ENCODE data around the gene SPDEF. TPM values are rescaled to one million over a fixed set of nuclear protein-coding genes. Genes with fewer than 3 reads are reported as not detected.

SPDEF gene
- total and polyA plus RNA-seq, 2 donors (not counting 1 experiment from before 2014, with no cell fraction given): 0.10 TPM; not detected in 1

DNA sequence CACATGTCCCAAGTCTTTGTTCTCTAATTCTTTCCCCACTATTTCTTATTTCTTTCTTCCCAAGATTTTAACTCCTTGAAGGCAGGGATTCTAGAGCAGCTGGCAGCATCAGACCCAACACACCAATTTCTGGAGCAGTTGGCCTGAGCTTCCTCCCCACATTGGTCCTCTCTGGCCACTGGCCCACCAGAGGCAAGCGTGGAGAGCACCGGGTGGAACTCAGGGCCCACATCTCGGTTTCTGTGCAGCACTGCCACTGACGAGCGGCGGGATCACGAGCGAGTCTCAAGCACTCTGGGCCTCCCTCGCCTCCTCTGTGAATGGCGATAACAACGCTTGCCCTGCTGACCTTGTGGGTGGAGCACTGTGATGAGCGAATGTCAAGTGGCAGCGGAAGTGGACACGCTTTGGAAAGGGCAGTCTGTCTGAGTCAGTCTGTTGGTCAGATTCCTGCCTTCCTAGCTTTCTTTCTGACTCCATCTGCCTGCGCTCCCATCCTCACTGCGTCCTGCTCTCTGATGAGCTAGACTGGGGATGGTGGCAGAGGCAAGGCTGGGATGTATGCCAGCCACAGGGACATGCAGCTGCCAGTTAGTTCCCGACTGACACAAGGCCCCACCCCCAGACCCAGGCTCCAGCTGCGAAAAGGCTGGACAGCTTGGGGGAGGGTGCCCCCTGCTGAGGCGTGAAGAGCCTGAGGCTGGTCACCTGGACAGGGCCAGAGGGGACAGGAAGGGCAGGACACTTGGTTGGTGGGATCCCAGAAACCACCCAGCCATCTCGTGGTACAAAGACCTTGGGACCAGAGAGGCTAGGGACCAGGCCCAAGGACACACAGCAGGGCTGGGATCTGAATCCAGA lies 4.5 kb upstream of the SPDEF start:
- Histone ChIP-seq H3K27me3 (replicated peaks in 1 of 4; ENCODE audit: control extremely low read depth in 1 of 4, control insufficient read depth in 3 of 4, insufficient read depth in 4 of 4, low read length in 3 of 4) (no peaks in the 10 kb centered on the region), H3K4me3 (ENCODE audit: control extremely low read depth in 1 of 5, extremely low read depth in 1 of 5, insufficient read depth in 1 of 5, low read depth in 2 of 5, low read length in 4 of 5) (no peak overlapping the region), H2AFZ (ENCODE audit: insufficient read depth, low read depth, low read length, poor library complexity, severe bottlenecking) (no peak overlapping the region), H3K9me3 (ENCODE audit: control extremely low read depth in 1 of 3, control insufficient read depth in 2 of 3, insufficient read depth in 1 of 3, low read length in 2 of 3) (peaks cover 0 to 15% (median 4%) of the 10 kb centered on the region in 3 donors), H3K36me3 (replicated peaks in 1 of 2; ENCODE audit: control extremely low read depth in 1 of 2, control insufficient read depth in 1 of 2, extremely low read depth in 1 of 2, insufficient read depth in 2 of 2, low read length in 1 of 2) (no peaks in the 10 kb centered on the region), H4K20me1 (ENCODE audit: control insufficient read depth, insufficient read depth, low read length, poor library complexity, severe bottlenecking) (no peaks in the 10 kb centered on the region), H3K79me2 (ENCODE audit: control insufficient read depth, insufficient read depth, low read length) (no peaks in the 10 kb centered on the region), H3K4me2 (replicated peaks; ENCODE audit: low read depth, low read length, poor library complexity, severe bottlenecking) (no peak overlapping the region), H3K9ac (ENCODE audit: low read length) (no peak overlapping the region), H3K4me1 (ENCODE audit: control insufficient read depth in 2 of 2, insufficient read depth in 2 of 2, low read length in 2 of 2) (no peaks in the 10 kb centered on the region), H3K27ac (ENCODE audit: low read length in 2 of 2) (no peak overlapping the region)
- Mint-ChIP-seq H3K27ac (no peak overlapping the region), H3K4me1 (no peaks in the 10 kb centered on the region), H3K4me3 (no peak overlapping the region), H3K27me3 (no peaks in the 10 kb centered on the region), H3K9me3 (ENCODE audit: insufficient read depth) (no peaks in the 10 kb centered on the region)
- no peak for DNase-seq
- POLR2A ChIA-PET: interaction anchor here (0.6 kb wide), 2 partner anchors 160 to 1204 kb away, joined by 3 to 6 read pairs; no protein-coding TSS in a partner anchor
- no peak for TF ChIP-seq EZH2 (IDR thresholded peaks at IDR 0.05; ENCODE audit: borderline replicate concordance, insufficient read depth, low read depth, low read length, poor library complexity, severe bottlenecking)
- CTCF ChIA-PET: no interaction called here
- ATAC-seq (ENCODE audit: low read depth): no peak
- intact Hi-C loops (cut with micrococcal nuclease): no loop called here
- 82% methylated on average over 18 of the region's 20 CpGs for WGBS (ENCODE audit: insufficient coverage)

DNA sequence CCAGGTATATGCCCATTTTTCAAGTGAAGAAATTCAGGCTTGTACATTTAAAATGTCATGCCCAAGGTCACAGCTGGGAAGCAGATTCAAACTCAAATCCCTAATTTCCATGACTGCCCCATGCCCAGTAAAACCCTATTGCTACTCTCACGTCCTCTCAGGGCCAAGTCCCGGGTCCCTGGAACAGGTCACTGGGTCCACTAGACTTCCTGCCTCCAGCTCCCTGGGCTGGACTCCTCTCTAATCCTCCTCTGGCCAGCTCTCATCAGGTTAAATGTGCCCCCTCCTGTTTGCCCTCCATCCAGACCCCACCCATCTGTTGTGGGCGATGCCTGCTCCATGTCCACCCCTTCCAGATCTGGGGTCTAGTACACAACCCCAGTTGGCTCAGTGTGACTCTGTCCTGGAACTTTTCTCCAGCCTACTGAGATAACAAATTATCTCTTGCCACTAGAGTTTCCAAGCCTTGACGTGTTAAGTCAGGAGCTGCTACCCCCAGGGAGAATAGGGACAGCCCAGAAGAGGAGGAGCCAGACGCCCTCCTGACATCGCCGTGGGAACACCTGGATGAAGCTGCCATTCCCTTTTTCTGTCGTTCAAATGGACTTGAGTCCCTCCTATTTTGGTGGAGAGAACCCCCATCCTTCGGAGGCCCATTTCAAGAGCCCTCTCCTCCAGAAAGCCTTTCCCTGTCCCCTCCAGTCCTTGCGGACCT lies 3.7 kb upstream of the SPDEF start:
- Histone ChIP-seq H3K9ac (ENCODE audit: low read length) (no peak overlapping the region), H3K4me3 (ENCODE audit: control extremely low read depth in 1 of 5, extremely low read depth in 1 of 5, insufficient read depth in 1 of 5, low read depth in 2 of 5, low read length in 4 of 5) (no peak overlapping the region), H4K20me1 (ENCODE audit: control insufficient read depth, insufficient read depth, low read length, poor library complexity, severe bottlenecking) (no peaks in the 10 kb centered on the region), H3K4me2 (replicated peaks; ENCODE audit: low read depth, low read length, poor library complexity, severe bottlenecking) (no peak overlapping the region), H3K36me3 (replicated peaks in 1 of 2; ENCODE audit: control extremely low read depth in 1 of 2, control insufficient read depth in 1 of 2, extremely low read depth in 1 of 2, insufficient read depth in 2 of 2, low read length in 1 of 2) (no peaks in the 10 kb centered on the region), H3K27ac (ENCODE audit: low read length in 2 of 2) (no peak overlapping the region), H3K27me3 (replicated peaks in 1 of 4; ENCODE audit: control extremely low read depth in 1 of 4, control insufficient read depth in 3 of 4, insufficient read depth in 4 of 4, low read length in 3 of 4) (no peaks in the 10 kb centered on the region), H2AFZ (ENCODE audit: insufficient read depth, low read depth, low read length, poor library complexity, severe bottlenecking) (no peak overlapping the region), H3K79me2 (ENCODE audit: control insufficient read depth, insufficient read depth, low read length) (no peaks in the 10 kb centered on the region), H3K4me1 (ENCODE audit: control insufficient read depth in 2 of 2, insufficient read depth in 2 of 2, low read length in 2 of 2) (no peaks in the 10 kb centered on the region), H3K9me3 (ENCODE audit: control extremely low read depth in 1 of 3, control insufficient read depth in 2 of 3, insufficient read depth in 1 of 3, low read length in 2 of 3) (peaks cover 0 to 15% (median 4%) of the 10 kb centered on the region in 3 donors)
- no peaks in the 10 kb centered on the region for H3K9me3 Mint-ChIP-seq (ENCODE audit: insufficient read depth)
- H3K27me3 Mint-ChIP-seq: no peaks in the 10 kb centered on the region
- no peak for TF ChIP-seq EZH2 (IDR thresholded peaks at IDR 0.05; ENCODE audit: borderline replicate concordance, insufficient read depth, low read depth, low read length, poor library complexity, severe bottlenecking)
- TF ChIP-seq, protein P1, sequence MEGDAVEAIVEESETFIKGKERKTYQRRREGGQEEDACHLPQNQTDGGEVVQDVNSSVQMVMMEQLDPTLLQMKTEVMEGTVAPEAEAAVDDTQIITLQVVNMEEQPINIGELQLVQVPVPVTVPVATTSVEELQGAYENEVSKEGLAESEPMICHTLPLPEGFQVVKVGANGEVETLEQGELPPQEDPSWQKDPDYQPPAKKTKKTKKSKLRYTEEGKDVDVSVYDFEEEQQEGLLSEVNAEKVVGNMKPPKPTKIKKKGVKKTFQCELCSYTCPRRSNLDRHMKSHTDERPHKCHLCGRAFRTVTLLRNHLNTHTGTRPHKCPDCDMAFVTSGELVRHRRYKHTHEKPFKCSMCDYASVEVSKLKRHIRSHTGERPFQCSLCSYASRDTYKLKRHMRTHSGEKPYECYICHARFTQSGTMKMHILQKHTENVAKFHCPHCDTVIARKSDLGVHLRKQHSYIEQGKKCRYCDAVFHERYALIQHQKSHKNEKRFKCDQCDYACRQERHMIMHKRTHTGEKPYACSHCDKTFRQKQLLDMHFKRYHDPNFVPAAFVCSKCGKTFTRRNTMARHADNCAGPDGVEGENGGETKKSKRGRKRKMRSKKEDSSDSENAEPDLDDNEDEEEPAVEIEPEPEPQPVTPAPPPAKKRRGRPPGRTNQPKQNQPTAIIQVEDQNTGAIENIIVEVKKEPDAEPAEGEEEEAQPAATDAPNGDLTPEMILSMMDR (IDR thresholded peaks at IDR 0.05): no peak
- H3K4me1 Mint-ChIP-seq: no peaks in the 10 kb centered on the region
- no peak overlapping the region for H3K27ac Mint-ChIP-seq
- intact Hi-C loops (cut with micrococcal nuclease): no loop called here
- ATAC-seq (ENCODE audit: low read depth) (no peak), DNase-seq (no peak)
- WGBS (ENCODE audit: insufficient coverage): 89% methylated on average over 10 of the region's 10 CpGs
- no peak overlapping the region for H3K4me3 Mint-ChIP-seq
- ChIA-PET POLR2A (interaction anchor here (0.6 kb wide), 1 partner anchor 1205 kb away, joined by 3 read pairs; no protein-coding TSS in a partner anchor), CTCF (interaction anchor here (1.5 kb wide), 1 partner anchor 49 kb away, joined by 4 read pairs; no protein-coding TSS in a partner anchor)

Measured in B cell (primary cell).